PC-3 (cell line): ENCODE measurements around the gene KSR1.

Experiments
- EZH2 ChIP-seq: fragments of 300-600 bp; sonication (generic); IDR thresholded peaks from one replicate; pipeline ENCODE4 v1.6.1; 2017; ENCODE audit warnings: antibody characterized with exemption, mild to moderate bottlenecking, low read length; ENCODE audit not compliant: unreplicated experiment
- EZH2phosphoT487 ChIP-seq: fragments of 300-600 bp; sonication (generic); IDR thresholded peaks from 2 replicates; pipeline ENCODE4 v1.6.1; 2018; ENCODE audit warnings: mild to moderate bottlenecking, antibody characterized with exemption, low read length, borderline replicate concordance
- TF ChIP-seq, protein P1 (sequence below): fragments of 300-600 bp; sonication (generic); conservative IDR thresholded peaks from 2 replicates; pipeline ENCODE4 v1.5.1; 2017; ENCODE audit warnings: antibody characterized with exemption, low read depth, mild to moderate bottlenecking, low read length

DNA sequence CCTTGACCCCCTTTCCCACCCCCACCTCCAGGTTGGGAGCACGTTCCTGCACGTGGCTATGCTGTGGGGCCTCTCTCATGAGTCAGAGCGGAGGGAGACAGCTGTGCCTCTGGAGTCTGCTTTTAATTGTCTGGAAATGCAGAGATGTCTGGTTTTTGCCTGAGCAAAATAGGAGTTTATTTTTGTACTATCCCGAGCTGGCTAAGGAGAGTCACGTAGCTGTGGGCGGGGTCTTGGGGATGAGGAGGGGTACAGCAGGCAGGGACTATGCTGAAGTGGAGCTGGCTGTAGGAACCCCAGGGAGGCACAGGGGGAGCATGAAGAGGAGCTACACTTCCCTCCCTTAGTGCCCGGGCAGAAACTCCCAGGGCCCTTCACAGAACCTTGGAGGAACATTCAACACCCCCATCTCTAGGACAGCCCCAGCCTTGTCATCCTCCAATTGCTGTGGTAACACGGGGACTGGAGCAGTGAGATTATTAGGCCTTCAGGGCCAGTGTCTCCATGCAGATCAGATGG lies 130.0 kb downstream of the KSR1 start:
- TF ChIP-seq EZH2 (no peak), EZH2phosphoT487 (no peak)
- TF ChIP-seq, protein P1, sequence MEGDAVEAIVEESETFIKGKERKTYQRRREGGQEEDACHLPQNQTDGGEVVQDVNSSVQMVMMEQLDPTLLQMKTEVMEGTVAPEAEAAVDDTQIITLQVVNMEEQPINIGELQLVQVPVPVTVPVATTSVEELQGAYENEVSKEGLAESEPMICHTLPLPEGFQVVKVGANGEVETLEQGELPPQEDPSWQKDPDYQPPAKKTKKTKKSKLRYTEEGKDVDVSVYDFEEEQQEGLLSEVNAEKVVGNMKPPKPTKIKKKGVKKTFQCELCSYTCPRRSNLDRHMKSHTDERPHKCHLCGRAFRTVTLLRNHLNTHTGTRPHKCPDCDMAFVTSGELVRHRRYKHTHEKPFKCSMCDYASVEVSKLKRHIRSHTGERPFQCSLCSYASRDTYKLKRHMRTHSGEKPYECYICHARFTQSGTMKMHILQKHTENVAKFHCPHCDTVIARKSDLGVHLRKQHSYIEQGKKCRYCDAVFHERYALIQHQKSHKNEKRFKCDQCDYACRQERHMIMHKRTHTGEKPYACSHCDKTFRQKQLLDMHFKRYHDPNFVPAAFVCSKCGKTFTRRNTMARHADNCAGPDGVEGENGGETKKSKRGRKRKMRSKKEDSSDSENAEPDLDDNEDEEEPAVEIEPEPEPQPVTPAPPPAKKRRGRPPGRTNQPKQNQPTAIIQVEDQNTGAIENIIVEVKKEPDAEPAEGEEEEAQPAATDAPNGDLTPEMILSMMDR: no peak
